Measurements from ENCODE around the gene XPOT.

GRCh38 chr12:64433915-64434314 lies 29.7 kb downstream of the XPOT start:
- TF ChIP-seq POLR2A (IDR thresholded peaks at IDR 0.05) (no peak), EP300 (IDR thresholded peaks at IDR 0.05) (no peak)
- TF ChIP-seq, protein P1, sequence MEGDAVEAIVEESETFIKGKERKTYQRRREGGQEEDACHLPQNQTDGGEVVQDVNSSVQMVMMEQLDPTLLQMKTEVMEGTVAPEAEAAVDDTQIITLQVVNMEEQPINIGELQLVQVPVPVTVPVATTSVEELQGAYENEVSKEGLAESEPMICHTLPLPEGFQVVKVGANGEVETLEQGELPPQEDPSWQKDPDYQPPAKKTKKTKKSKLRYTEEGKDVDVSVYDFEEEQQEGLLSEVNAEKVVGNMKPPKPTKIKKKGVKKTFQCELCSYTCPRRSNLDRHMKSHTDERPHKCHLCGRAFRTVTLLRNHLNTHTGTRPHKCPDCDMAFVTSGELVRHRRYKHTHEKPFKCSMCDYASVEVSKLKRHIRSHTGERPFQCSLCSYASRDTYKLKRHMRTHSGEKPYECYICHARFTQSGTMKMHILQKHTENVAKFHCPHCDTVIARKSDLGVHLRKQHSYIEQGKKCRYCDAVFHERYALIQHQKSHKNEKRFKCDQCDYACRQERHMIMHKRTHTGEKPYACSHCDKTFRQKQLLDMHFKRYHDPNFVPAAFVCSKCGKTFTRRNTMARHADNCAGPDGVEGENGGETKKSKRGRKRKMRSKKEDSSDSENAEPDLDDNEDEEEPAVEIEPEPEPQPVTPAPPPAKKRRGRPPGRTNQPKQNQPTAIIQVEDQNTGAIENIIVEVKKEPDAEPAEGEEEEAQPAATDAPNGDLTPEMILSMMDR (IDR thresholded peaks at IDR 0.05) = no peak

Data from ovary (tissue), 3 donors.